ENCODE measurements around the gene TBL1XR1. TPM values are rescaled to one million over a fixed set of nuclear protein-coding genes. Genes with fewer than 3 reads are reported as not detected.
"Not testable (repeated sequence)": the region's sequence is repeated elsewhere in the genome, so short reads cannot be mapped to it uniquely, and the experiment has no call there.

The TBL1XR1 gene
- total RNA-seq, 6 experiments from 2014 or later, result 32.6 to 80.6 (median 56.2) TPM

DNA sequence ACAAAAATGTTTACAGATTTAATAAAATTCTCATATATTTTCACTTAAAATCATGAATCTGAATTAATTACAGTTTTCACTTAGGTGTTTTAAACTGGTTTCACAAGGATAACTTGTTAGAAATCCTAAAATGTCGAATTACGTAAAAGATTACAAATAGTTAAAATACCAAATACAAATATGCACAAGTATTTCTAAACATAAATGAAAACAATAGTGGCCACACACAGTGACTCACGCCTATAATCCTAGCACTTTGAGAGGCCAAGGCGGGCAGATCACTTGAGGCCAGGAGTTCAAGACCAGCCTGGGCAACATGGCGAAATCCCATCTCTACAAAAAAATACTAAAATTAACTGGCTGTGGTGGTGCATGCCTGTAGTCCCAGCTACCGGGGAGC, 10.9 kb upstream of the TBL1XR1 start:
- intact Hi-C loops (cut with DNase I), result no loop called here

GRCh38 chr3:177206936-177207335, 9.7 kb upstream of the TBL1XR1 start:
- Histone ChIP-seq H3K4me3 (no peak overlapping the region), H3K36me3 (no peaks in the 10 kb centered on the region), H3K9me3 (no peaks in the 10 kb centered on the region), H3K27me3 (no peaks in the 10 kb centered on the region), H3K27ac (no peak overlapping the region), H3K4me1 (peaks cover 0 to 8% (median 0%) of the 10 kb centered on the region in 4 donors)
- DNase-seq, result no peak
- TF ChIP-seq CTCF (IDR thresholded peaks at IDR 0.05) (no peak), POLR2A (IDR thresholded peaks at IDR 0.05) (no peak)
- WGBS (ENCODE audit: insufficient coverage, low coverage, low lambda C conversion rate, missing lambda C conversion rate), result 98% methylated on average over 4 of the region's 4 CpGs
- no peak for ATAC-seq
- intact Hi-C loops (cut with DNase I), result no loop called here

More for the DNA sequence above, 10.9 kb upstream of the TBL1XR1 start:
- Histone ChIP-seq H3K9me3 (no peaks in the 10 kb centered on the region), H3K4me1 (peaks cover 0 to 15% (median 5%) of the 10 kb centered on the region in 4 donors), H3K4me3 (no peak overlapping the region), H3K27ac (peak overlapping the region in 1 of 3 donors; percentile 34), H3K27me3 (no peaks in the 10 kb centered on the region), H3K36me3 (no peaks in the 10 kb centered on the region)
- no peak for ATAC-seq
- WGBS (ENCODE audit: insufficient coverage, low coverage, low lambda C conversion rate, missing lambda C conversion rate), result 87% methylated on average over 6 of the region's 6 CpGs
- no peak for TF ChIP-seq POLR2A (IDR thresholded peaks at IDR 0.05)
- TF ChIP-seq CTCF (IDR thresholded peaks at IDR 0.05), result no peak
- DNase-seq, result no peak

DNA sequence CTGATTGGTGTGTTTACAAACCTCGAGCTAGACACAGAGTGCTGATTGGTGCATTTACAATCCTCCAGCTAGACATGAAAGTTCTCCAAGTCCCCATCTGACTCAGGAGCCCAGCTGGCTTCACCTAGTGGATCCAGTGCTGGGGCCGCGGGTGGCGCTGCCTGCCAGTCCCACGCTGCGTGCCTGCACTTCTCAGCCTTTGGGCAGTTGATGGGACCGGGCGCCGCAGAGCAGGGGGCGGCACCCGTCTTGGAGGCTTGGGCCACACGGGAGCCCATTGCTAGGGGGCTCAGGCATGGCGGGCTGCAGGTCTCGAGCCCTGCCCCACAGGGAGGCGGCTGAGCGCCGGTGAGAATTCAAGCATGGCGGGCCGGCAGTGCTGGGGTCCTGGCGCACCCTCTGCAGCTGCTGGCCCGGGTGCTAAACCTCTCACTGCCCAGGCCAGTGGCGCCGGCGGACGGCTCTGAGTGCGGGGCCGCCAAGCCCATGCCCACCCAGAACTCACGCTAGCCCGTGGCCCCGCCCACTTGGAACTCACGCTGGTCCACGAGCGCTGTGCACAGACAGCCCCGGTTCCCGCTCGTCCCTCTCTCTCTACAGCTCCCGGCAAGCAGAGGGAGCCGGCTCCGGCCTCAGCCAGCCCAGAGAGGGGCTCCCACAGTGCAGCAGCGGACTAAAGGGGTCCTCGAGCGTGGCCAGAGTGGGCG, 6.6 kb upstream of the TBL1XR1 start:
- 97% methylated on average over 6 of the region's 43 CpGs for WGBS (ENCODE audit: insufficient coverage, low coverage, low lambda C conversion rate, missing lambda C conversion rate)
- Histone ChIP-seq H3K27me3 (no peaks in the 10 kb centered on the region), H3K4me3 (no peak overlapping the region), H3K4me1 (peaks cover 0 to 5% (median 0%) of the 10 kb centered on the region in 4 donors), H3K36me3 (no peaks in the 10 kb centered on the region), H3K9me3 (no peaks in the 10 kb centered on the region), H3K27ac (no peak overlapping the region)
- intact Hi-C loops (cut with DNase I), result no loop called here
- TF ChIP-seq POLR2A (IDR thresholded peaks at IDR 0.05) (no peak), CTCF (IDR thresholded peaks at IDR 0.05) (no peak)
- DNase-seq (no peak), ATAC-seq (no peak)

GRCh38 chr3:177203016-177203415, 5.7 kb upstream of the TBL1XR1 start:
- intact Hi-C loops (cut with DNase I); H3K27me3 ChIP-seq; H3K4me1 ChIP-seq; ATAC-seq; H3K36me3 ChIP-seq; H3K9me3 ChIP-seq; H3K27ac ChIP-seq; DNase-seq; H3K4me3 ChIP-seq: not testable (repeated sequence)
- WGBS (ENCODE audit: insufficient coverage, low coverage, low lambda C conversion rate, missing lambda C conversion rate), result 100% methylated on average over 3 of the region's 4 CpGs

DNA sequence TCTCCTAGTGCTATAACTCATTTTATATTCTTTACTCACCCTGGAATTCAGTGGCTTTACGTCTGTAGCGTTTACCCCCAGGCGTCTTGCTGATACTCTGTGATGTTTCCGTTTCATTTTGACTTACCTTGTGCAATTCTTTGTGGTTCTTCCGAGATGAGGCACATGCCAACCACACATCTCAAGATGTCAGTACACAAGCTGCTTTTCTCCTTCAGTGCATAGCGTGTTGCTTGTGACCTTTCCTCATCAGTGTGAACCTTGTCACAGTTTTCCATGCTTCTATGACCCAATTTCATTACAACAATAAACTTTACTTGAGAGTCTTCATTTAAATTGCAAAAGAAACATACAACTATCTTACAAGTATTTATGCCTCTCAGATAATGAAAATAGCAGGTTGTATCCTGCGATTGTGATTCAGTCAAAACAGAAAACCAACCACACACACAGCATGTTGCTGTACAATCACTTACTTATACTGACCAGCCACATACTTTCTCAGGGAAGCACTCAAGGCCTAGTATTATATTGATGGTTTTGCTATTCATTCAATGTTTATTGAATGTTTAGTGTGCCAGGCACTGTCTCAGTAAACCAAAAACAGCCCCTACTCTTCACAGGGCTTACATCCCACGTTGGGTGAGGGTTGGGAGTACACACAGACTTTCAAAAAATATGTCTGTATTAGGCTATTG, 4.6 kb upstream of the TBL1XR1 start:
- no peak for ATAC-seq
- H3K27ac ChIP-seq, result no peak overlapping the region
- no peaks in the 10 kb centered on the region for H3K36me3 ChIP-seq
- peaks cover 0 to 6% (median 3%) of the 10 kb centered on the region in 4 donors for H3K4me1 ChIP-seq
- intact Hi-C loops (cut with DNase I), result no loop called here
- H3K27me3 ChIP-seq, result no peaks in the 10 kb centered on the region
- H3K4me3 ChIP-seq, result no peak overlapping the region
- TF ChIP-seq POLR2A (IDR thresholded peaks at IDR 0.05) (no peak), CTCF (IDR thresholded peaks at IDR 0.05) (no peak)
- H3K9me3 ChIP-seq, result no peaks in the 10 kb centered on the region
- 59% methylated on average over 8 of the region's 8 CpGs for WGBS (ENCODE audit: insufficient coverage, low coverage, low lambda C conversion rate, missing lambda C conversion rate)
- no peak for DNase-seq
